GM18511 (cell line): ENCODE data around the gene C6orf120.
"Not testable (repeated sequence)": the region's sequence is repeated elsewhere in the genome, so short reads cannot be mapped to it uniquely, and the experiment has no call there.

Source experiments
- ATAC-seq: cut with Tn5 transposase; IDR thresholded peaks from one replicate; pipeline ENCODE4 v1.9.1; 2021; ENCODE audit warnings: mild to moderate bottlenecking, moderate library complexity; ENCODE audit not compliant: unreplicated experiment

The C6orf120 gene

DNA sequence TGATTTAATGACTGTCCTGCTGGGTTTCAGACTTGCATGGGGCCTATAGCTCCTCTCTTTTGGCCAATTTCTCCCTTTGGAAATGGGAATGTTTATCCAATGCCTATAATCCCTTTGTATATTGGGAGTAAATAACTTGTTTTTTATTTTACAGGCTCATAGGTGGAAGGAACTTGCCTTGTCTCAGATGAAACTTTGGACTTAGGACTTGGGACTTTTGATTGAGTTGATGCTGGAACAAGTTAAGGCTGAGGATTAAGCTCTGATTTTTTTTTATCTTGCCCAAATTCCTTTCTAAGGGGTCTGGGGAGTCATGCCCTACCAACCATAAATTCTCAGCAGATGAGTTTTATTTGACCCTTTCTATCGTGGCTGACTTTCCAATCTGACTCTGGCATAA lies 23.6 kb upstream of the C6orf120 start:
- no peak for ATAC-seq

GRCh38 chr6:169684056-169684455 lies 17.9 kb upstream of the C6orf120 start:
- ATAC-seq, result no peak

- ATAC-seq, result no peak
Measured at GRCh38 chr6:169685860-169686259, 16.1 kb upstream of the C6orf120 start.

- ATAC-seq, result no peak
Measured at GRCh38 chr6:169689287-169689686, 12.6 kb upstream of the C6orf120 start.

DNA sequence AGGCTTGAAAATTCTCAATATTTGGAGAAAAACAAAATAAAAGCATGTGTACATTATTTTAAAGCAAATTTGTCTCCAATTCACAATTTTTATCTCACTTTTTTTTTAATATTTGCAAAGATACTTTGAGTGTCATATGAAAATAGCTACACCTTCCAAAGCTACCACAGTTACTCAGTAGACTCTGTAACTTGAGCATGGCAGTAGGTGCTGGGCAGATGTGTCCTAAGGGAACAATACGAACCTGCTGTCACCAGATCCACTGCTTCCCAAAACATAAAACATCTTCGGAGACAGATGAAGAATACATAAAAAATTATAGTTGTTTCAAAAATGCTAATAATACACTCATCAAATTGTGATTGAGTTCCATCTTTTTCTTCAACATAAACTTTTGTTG lies 10.7 kb upstream of the C6orf120 start:
- no peak for ATAC-seq

- no peak for ATAC-seq
Measured at GRCh38 chr6:169692516-169692915, 9.4 kb upstream of the C6orf120 start.

DNA sequence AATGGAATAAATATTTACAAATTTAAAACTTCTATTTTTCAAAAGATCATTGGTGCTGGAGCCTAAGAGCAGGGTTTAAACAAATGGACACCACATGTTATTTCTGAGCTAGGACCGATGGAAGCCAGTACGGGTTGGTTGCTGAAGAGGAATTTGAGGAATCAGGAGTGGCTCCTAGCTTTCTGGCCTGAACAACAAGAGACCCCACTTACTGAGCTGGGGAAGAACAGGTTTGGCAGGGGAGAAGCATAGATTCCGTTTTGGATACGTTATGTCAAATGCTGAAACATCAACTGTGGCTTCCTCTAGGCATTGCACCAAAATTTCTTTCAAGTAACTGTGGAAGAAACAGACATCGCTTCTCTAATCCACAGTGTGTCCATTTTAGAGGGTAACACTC lies 6.8 kb upstream of the C6orf120 start:
- no peak for ATAC-seq

- ATAC-seq, result not testable (repeated sequence)
Measured at GRCh38 chr6:169697115-169697514, 4.8 kb upstream of the C6orf120 start.

GRCh38 chr6:169700296-169700695 lies 1.6 kb upstream of the C6orf120 start:
- no peak for ATAC-seq

DNA sequence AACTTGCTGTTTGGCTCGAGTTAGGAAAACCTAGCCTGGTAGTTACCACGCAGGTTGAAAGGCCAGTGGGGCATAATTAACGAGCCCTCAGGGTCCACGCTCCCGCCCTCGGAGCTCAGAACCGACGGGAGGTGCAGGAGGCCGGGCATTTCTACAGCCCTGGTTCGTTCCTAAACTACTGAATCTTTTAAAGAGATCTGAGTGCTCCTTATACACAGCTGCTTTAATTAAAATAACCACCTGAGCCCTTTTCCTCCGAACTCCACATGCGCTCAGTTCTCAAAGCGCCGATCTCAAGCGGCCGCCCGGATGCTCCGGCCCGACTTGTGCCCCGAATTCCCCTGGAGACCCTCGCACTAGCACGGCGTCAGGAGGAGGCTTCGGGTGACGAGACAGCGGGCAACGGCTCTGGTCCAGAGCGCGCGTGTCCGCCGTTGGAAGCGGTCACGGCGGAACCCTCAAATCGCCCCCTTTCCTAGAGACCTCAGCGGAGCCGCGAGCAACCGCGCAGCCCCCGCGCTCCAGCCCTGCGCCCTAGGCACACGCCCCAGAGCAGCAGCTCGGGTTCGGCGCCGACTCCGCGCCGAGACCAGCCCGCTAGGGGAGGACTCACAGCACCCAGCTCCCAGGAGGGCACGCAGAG lies 494 bp upstream of the C6orf120 start:
- peak; percentile 18 for ATAC-seq

- ATAC-seq, result peak; percentile 17
Measured at GRCh38 chr6:169702840-169703246, 917 bp downstream of the C6orf120 start.

GRCh38 chr6:169707772-169708171 lies 5.8 kb downstream of the C6orf120 start:
- no peak for ATAC-seq

DNA sequence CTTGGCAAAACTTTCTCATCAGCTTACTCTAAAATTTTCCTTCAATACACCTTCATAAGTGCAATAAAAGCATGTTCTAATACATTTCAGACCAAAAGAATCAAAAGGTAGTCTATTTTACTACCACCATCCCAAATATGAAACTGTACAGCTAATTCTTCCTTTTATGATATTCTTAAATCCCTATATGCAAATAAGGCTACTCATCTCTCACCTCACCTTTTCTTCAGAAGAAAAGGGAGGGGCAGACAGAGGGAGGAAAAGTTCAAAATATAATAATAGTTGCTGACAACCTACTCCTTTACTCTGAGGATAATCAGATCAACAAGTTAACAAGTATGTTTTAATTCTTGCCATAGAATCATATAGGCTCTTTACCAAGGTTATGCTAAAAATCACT lies 7.4 kb downstream of the C6orf120 start:
- ATAC-seq, result peak; percentile 70

DNA sequence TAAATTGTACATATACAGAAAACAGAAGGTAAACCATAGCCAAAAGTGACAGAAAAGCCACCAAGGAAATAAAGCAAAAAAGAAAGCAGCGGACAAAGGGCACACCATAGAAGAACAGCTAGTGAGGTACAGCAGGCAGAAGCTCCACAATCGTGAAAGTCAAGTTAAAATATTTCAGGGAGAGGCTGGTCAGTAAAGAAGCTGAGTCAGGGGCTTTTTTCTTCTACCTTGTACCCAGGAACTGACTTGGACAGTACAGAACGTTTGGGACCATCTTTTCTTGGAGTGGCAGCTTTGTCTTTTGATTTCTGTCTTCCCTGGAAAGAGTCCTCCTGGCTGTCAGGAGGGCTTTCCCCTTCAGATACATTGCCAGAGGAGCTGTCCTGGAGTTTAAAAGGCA lies 8.1 kb downstream of the C6orf120 start:
- no peak for ATAC-seq

- no peak for ATAC-seq
Measured at GRCh38 chr6:169714178-169714577, 12.3 kb downstream of the C6orf120 start.

DNA sequence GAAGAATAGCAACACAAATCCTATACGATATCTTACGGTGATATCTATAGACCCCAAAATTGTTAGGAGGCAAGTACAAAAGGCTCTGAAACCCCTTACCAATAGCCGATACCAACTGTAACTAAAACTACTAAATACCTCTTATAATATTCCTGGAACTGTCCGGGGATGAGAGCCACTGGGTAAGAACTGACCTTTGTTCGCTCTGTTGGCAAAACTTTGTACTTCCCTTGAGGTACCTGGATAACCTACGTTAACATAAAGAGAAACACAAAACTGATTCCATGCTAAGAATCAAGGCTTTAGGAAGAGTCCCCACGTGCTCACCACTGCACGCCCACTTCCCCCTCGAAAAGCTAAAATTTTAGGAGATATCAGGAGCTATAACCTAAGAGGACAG lies 12.7 kb downstream of the C6orf120 start:
- ATAC-seq, result no peak

GRCh38 chr6:169719117-169719516 lies 17.2 kb downstream of the C6orf120 start:
- ATAC-seq, result no peak

DNA sequence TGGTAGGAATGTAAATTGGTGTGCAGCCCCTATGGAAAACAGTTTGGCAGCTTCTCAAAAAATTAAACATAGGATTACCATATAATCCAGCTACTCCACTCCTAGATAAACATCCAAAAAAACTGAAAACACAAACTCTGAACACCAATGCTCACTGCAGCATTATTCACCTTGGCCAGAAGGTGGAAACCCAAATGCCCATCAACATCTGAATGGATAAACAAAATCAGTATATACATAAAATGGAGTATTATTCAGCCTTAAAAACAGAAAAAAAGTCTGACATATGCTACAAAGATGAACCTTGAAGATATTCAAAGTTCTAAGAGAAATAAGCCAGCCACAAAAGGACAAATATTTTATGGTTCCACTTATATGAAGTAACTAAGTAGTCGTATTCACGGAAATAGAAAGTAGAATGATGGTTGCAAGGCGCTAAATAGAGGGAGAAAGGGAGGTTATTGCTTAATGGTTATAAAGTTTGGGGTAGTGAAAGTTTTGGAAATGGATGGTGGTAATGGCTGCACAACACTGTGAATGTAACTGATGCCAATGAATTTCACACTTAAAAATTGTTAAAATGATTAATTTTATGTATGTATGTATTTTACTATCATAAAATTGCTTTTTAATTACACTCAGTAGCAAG lies 18.4 kb downstream of the C6orf120 start:
- no peak for ATAC-seq

DNA sequence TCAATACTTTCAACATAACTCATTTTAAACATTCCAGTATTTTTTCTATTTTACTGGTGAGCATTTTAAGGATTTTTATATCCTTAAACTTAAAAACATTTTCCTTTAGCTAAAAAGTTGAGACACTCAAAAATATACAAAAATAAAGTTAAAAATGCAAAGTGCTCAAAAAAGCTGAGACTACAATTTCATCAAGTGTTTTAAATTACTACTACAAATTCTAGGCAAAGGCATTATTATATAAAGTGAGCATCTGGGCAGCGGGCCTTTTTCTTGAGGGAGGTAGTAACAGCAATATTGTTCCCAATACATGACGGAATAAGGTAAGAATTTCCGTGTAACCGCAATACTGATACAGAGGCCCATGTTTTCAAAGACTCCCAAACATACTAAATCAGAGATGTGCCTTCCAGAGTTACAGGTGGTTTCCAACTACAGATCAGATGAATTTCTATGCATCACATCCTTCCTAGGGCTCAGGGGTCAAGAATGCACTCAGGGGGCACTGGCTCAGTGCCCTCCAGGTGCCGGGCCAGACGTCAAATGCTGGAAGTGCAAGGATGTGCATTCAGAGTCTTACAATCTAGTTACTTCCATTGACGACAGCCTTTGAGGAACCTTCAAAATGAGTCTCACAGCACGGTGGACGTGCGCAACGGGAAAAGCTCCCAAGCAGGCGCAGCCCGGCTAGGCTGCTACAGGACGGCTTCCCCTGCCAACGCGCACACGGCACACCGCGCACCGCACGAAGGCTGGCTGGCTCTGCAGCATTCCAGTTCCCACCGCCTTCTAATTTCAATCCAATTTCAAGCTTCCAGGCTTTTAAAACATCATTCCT lies 20.7 kb downstream of the C6orf120 start:
- peak; percentile 35 for ATAC-seq

- peak; percentile 39 for ATAC-seq
Measured at GRCh38 chr6:169723200-169723909, 21.4 kb downstream of the C6orf120 start.

GRCh38 chr6:169723991-169724493 lies 22.1 kb downstream of the C6orf120 start:
- ATAC-seq, result peak; percentile 42
